Trophoblast cell (in vitro differentiated cells and primary cell): ENCODE data around the gene XIRP2.
"Not testable (repeated sequence)": the region's sequence is repeated elsewhere in the genome, so short reads cannot be mapped to it uniquely, and the experiment has no call there.

Experiments
- DNase-seq, 2 donors: peaks; one replicate each; pipeline ENCODE4 v3.0.0-alpha.2; 2016
- H2AFZ ChIP-seq: 2 replicates; pipeline ENCODE4 v1.6.1; 2013; ENCODE audit warnings: low read length, moderate library complexity, mild to moderate bottlenecking; ENCODE audit not compliant: insufficient read depth, poor library complexity
- H2AK5ac ChIP-seq: 2 replicates; pipeline ENCODE4 v1.6.1; 2013; ENCODE audit warnings: mild to moderate bottlenecking, low read length
- H2BK120ac ChIP-seq: 2 replicates; pipeline ENCODE4 v1.6.1; 2013; ENCODE audit warnings: low read length, mild to moderate bottlenecking, moderate library complexity; ENCODE audit not compliant: insufficient read depth, poor library complexity
- H2BK12ac ChIP-seq: 2 replicates; pipeline ENCODE4 v1.6.1; 2013; ENCODE audit warnings: mild to moderate bottlenecking, low read length, moderate library complexity
- H2BK5ac ChIP-seq: 2 replicates; pipeline ENCODE4 v1.6.1; 2013; ENCODE audit warnings: low read length, low read depth, moderate library complexity, mild to moderate bottlenecking; ENCODE audit not compliant: poor library complexity
- H3K14ac ChIP-seq: 2 replicates; pipeline ENCODE4 v1.6.1; 2013; ENCODE audit warnings: mild to moderate bottlenecking, low read length
- H3K18ac ChIP-seq: 2 replicates; pipeline ENCODE4 v1.6.1; 2013; ENCODE audit warnings: mild to moderate bottlenecking, low read length
- H3K23ac ChIP-seq: 2 replicates; pipeline ENCODE4 v1.6.1; 2013; ENCODE audit warnings: low read length
- H3K27ac ChIP-seq: 2 replicates; pipeline ENCODE4 v1.5.1; 2013; ENCODE audit warnings: low read depth, mild to moderate bottlenecking, inconsistent platforms, low read length, moderate library complexity
- H3K27me3 ChIP-seq: 2 replicates; pipeline ENCODE4 v1.6.1; 2013; ENCODE audit warnings: inconsistent platforms, mild to moderate bottlenecking, low read length, moderate library complexity; ENCODE audit not compliant: insufficient read depth
- H3K36me3 ChIP-seq, 2 experiments: 1 replicate in 1 of 2; 2 replicates in 1 of 2; pipeline ENCODE4 v1.6.1; 2013; ENCODE audit warnings: low read length in 2 of 2, mild to moderate bottlenecking in 2 of 2, moderate library complexity in 1 of 2; ENCODE audit not compliant: insufficient read depth in 2 of 2, control insufficient read depth in 1 of 2
- H3K4ac ChIP-seq: 2 replicates; pipeline ENCODE4 v1.6.1; 2013; ENCODE audit warnings: low read depth, mild to moderate bottlenecking, low read length, moderate library complexity
- H3K4me1 ChIP-seq, 2 experiments: 1 replicate in 1 of 2; 2 replicates in 1 of 2; pipeline ENCODE4 v1.6.1; 2013; ENCODE audit warnings: low read length in 2 of 2, mild to moderate bottlenecking in 2 of 2, moderate library complexity in 1 of 2; ENCODE audit not compliant: insufficient read depth in 2 of 2, control insufficient read depth in 1 of 2
- H3K4me2 ChIP-seq: 2 replicates; pipeline ENCODE4 v1.6.1; 2013; ENCODE audit warnings: inconsistent platforms, mild to moderate bottlenecking, low read length, moderate library complexity
- H3K4me3 ChIP-seq: 2 replicates; pipeline ENCODE4 v1.5.1; 2013; ENCODE audit warnings: mild to moderate bottlenecking, low read depth, low read length, inconsistent platforms
- H3K79me1 ChIP-seq: one replicate; pipeline ENCODE4 v1.6.1; 2013; ENCODE audit warnings: low read length
- H3K79me2 ChIP-seq: 2 replicates; pipeline ENCODE4 v1.6.1; 2013; ENCODE audit warnings: low read length, mild to moderate bottlenecking; ENCODE audit not compliant: control insufficient read depth, insufficient read depth, poor library complexity
- H3K9ac ChIP-seq: 2 replicates; pipeline ENCODE4 v1.6.1; 2013; ENCODE audit warnings: mild to moderate bottlenecking, low read length
- H3K9me3 ChIP-seq: 2 replicates; pipeline ENCODE4 v1.6.1; 2013; ENCODE audit warnings: low read depth, mild to moderate bottlenecking, control low read depth, inconsistent platforms, low read length; ENCODE audit not compliant: insufficient read depth
- H4K12ac ChIP-seq: 2 replicates; pipeline ENCODE4 v1.6.1; 2013; ENCODE audit warnings: low read depth, mild to moderate bottlenecking, low read length, moderate library complexity
- H4K8ac ChIP-seq: 2 replicates; pipeline ENCODE4 v1.6.1; 2013; ENCODE audit warnings: low read depth, mild to moderate bottlenecking, low read length, moderate library complexity
- H4K91ac ChIP-seq: one replicate; pipeline ENCODE4 v1.6.1; 2013; ENCODE audit warnings: low read depth, mild to moderate bottlenecking, low read length, moderate library complexity
- WGBS: extraction: QIAGEN DNeasy Blood & Tissue Kit; methylation state at CpG from one replicate; pipeline ENCODE4 v1.1.7; 2013; ENCODE audit warnings: missing lambda C conversion rate; ENCODE audit not compliant: insufficient read length, insufficient coverage; ENCODE audit errors: extremely low coverage; 5-methylcytosine and 5-hydroxymethylcytosine counted together

The XIRP2 gene

GRCh38 chr2:167018590-167018989 lies 130.3 kb downstream of the XIRP2 start:
- Histone ChIP-seq H3K79me1 (no peaks in the 10 kb centered on the region), H2AK5ac (no peak overlapping the region), H3K9me3 (no peaks in the 10 kb centered on the region), H4K8ac (no peak overlapping the region), H3K79me2 (no peaks in the 10 kb centered on the region), H4K91ac (no peak overlapping the region), H4K12ac (no peak overlapping the region), H3K18ac (no peak overlapping the region), H3K4me3 (no peak overlapping the region), H3K23ac (no peak overlapping the region), H3K36me3 (no peaks in the 10 kb centered on the region), H2BK120ac (no peak overlapping the region), H3K4me2 (no peak overlapping the region), H2BK12ac (no peak overlapping the region), H3K14ac (no peak overlapping the region), H3K4ac (no peak overlapping the region), H3K4me1 (no peaks in the 10 kb centered on the region), H2BK5ac (no peak overlapping the region), H3K27me3 (no peaks in the 10 kb centered on the region), H3K27ac (no peak overlapping the region), H3K9ac (no peak overlapping the region), H2AFZ (no peak overlapping the region)
- no peak for DNase-seq
- WGBS: no CpG with 5 or more reads among the region's 2 CpGs

GRCh38 chr2:167028503-167028902 lies 140.2 kb downstream of the XIRP2 start:
- H2BK5ac ChIP-seq: no peak overlapping the region
- H3K4me2 ChIP-seq: no peak overlapping the region
- H4K12ac ChIP-seq: no peak overlapping the region
- no peak overlapping the region for H4K8ac ChIP-seq
- no peak overlapping the region for H3K18ac ChIP-seq
- no peak overlapping the region for H3K14ac ChIP-seq
- no peak overlapping the region for H3K23ac ChIP-seq
- H3K79me2 ChIP-seq: no peaks in the 10 kb centered on the region
- H3K27me3 ChIP-seq: no peaks in the 10 kb centered on the region
- no peak for DNase-seq
- no peak overlapping the region for H3K27ac ChIP-seq
- H3K36me3 ChIP-seq: no peaks in the 10 kb centered on the region
- no peak overlapping the region for H3K4ac ChIP-seq
- H2AK5ac ChIP-seq: no peak overlapping the region
- no CpG with 5 or more reads among the region's 4 CpGs for WGBS
- no peaks in the 10 kb centered on the region for H3K9me3 ChIP-seq
- no peak overlapping the region for H2AFZ ChIP-seq
- H3K4me1 ChIP-seq: no peaks in the 10 kb centered on the region
- H3K4me3 ChIP-seq: no peak overlapping the region
- no peak overlapping the region for H4K91ac ChIP-seq
- H3K79me1 ChIP-seq: no peaks in the 10 kb centered on the region
- H3K9ac ChIP-seq: no peak overlapping the region
- H2BK120ac ChIP-seq: no peak overlapping the region
- H2BK12ac ChIP-seq: no peak overlapping the region

GRCh38 chr2:167034976-167035375 lies 146.7 kb downstream of the XIRP2 start:
- not testable (repeated sequence) for H3K36me3 ChIP-seq, H3K4ac ChIP-seq, H2BK5ac ChIP-seq, DNase-seq, H3K23ac ChIP-seq, H2BK12ac ChIP-seq, H3K18ac ChIP-seq, H3K4me1 ChIP-seq, H4K8ac ChIP-seq, H3K79me1 ChIP-seq, H3K9ac ChIP-seq, H3K27me3 ChIP-seq, H4K91ac ChIP-seq, H3K4me3 ChIP-seq, H2BK120ac ChIP-seq, H4K12ac ChIP-seq, H3K79me2 ChIP-seq, H2AFZ ChIP-seq, H2AK5ac ChIP-seq, H3K9me3 ChIP-seq, H3K4me2 ChIP-seq, H3K14ac ChIP-seq, H3K27ac ChIP-seq
- WGBS: no CpG with 5 or more reads among the region's 3 CpGs

- H3K79me1 ChIP-seq: no peaks in the 10 kb centered on the region
- H2BK120ac ChIP-seq: no peak overlapping the region
- no peak overlapping the region for H3K23ac ChIP-seq
- H2BK12ac ChIP-seq: no peak overlapping the region
- H3K4me2 ChIP-seq: no peak overlapping the region
- no peak for DNase-seq
- H3K4me1 ChIP-seq: no peaks in the 10 kb centered on the region
- H3K36me3 ChIP-seq: no peaks in the 10 kb centered on the region
- no peak overlapping the region for H3K14ac ChIP-seq
- H3K9ac ChIP-seq: no peak overlapping the region
- no peak overlapping the region for H4K91ac ChIP-seq
- no peaks in the 10 kb centered on the region for H3K27me3 ChIP-seq
- H2AK5ac ChIP-seq: no peak overlapping the region
- no peak overlapping the region for H2BK5ac ChIP-seq
- no peak overlapping the region for H4K12ac ChIP-seq
- no peak overlapping the region for H4K8ac ChIP-seq
- no peaks in the 10 kb centered on the region for H3K9me3 ChIP-seq
- no peaks in the 10 kb centered on the region for H3K79me2 ChIP-seq
- no peak overlapping the region for H3K4me3 ChIP-seq
- H2AFZ ChIP-seq: no peak overlapping the region
- H3K4ac ChIP-seq: no peak overlapping the region
- no peak overlapping the region for H3K18ac ChIP-seq
- H3K27ac ChIP-seq: no peak overlapping the region
These were observed 160.5 kb downstream of the XIRP2 start for GRCh38 chr2:167048829-167049228.

- H3K14ac ChIP-seq: no peak overlapping the region
- H3K4me1 ChIP-seq: no peaks in the 10 kb centered on the region
- H4K12ac ChIP-seq: no peak overlapping the region
- no peak overlapping the region for H2AK5ac ChIP-seq
- H3K9ac ChIP-seq: no peak overlapping the region
- no peaks in the 10 kb centered on the region for H3K36me3 ChIP-seq
- DNase-seq: no peak
- no peak overlapping the region for H2AFZ ChIP-seq
- no peak overlapping the region for H3K4ac ChIP-seq
- H3K4me3 ChIP-seq: no peak overlapping the region
- H3K23ac ChIP-seq: no peak overlapping the region
- no peaks in the 10 kb centered on the region for H3K79me2 ChIP-seq
- H4K91ac ChIP-seq: no peak overlapping the region
- H2BK120ac ChIP-seq: no peak overlapping the region
- H2BK12ac ChIP-seq: no peak overlapping the region
- H3K18ac ChIP-seq: no peak overlapping the region
- H3K27me3 ChIP-seq: no peaks in the 10 kb centered on the region
- no peak overlapping the region for H2BK5ac ChIP-seq
- H3K9me3 ChIP-seq: no peaks in the 10 kb centered on the region
- H3K27ac ChIP-seq: no peak overlapping the region
- no peak overlapping the region for H4K8ac ChIP-seq
- H3K79me1 ChIP-seq: no peaks in the 10 kb centered on the region
- no CpG with 5 or more reads among the region's 3 CpGs for WGBS
- no peak overlapping the region for H3K4me2 ChIP-seq
These were observed 161.4 kb downstream of the XIRP2 start for GRCh38 chr2:167049659-167050058.
